ENCODE data around the gene SELP. TPM values are rescaled to one million over a fixed set of nuclear protein-coding genes. Genes with fewer than 3 reads are reported as not detected.

Gene SELP
- total RNA-seq, 1 experiment from 2014 or later = 0.17 TPM

DNA sequence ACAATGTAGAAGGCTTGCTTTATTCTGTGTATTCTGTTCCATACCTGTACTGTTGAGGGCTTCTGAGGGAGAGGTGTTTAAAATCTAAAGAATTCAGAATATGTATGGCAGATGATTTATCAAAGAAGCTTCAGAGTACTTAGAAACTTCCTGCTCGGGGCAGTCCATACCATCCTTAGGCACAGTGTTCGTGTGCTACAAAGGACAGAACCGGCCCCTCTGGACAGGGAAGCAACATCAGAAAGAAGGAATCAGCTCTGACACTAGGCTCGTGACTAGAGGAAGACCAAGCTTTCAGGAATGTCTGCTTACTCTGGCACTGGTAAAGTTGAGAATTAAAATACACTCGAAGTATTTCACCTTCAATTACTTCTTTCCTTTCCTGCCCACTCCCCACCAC lies 14.1 kb downstream of the SELP start (continued):
- TF ChIP-seq, protein P1, sequence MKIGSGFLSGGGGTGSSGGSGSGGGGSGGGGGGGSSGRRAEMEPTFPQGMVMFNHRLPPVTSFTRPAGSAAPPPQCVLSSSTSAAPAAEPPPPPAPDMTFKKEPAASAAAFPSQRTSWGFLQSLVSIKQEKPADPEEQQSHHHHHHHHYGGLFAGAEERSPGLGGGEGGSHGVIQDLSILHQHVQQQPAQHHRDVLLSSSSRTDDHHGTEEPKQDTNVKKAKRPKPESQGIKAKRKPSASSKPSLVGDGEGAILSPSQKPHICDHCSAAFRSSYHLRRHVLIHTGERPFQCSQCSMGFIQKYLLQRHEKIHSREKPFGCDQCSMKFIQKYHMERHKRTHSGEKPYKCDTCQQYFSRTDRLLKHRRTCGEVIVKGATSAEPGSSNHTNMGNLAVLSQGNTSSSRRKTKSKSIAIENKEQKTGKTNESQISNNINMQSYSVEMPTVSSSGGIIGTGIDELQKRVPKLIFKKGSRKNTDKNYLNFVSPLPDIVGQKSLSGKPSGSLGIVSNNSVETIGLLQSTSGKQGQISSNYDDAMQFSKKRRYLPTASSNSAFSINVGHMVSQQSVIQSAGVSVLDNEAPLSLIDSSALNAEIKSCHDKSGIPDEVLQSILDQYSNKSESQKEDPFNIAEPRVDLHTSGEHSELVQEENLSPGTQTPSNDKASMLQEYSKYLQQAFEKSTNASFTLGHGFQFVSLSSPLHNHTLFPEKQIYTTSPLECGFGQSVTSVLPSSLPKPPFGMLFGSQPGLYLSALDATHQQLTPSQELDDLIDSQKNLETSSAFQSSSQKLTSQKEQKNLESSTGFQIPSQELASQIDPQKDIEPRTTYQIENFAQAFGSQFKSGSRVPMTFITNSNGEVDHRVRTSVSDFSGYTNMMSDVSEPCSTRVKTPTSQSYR (CRISPR knock-in tag; IDR thresholded peaks at IDR 0.05) = no peak
- TF ChIP-seq, protein P2, sequence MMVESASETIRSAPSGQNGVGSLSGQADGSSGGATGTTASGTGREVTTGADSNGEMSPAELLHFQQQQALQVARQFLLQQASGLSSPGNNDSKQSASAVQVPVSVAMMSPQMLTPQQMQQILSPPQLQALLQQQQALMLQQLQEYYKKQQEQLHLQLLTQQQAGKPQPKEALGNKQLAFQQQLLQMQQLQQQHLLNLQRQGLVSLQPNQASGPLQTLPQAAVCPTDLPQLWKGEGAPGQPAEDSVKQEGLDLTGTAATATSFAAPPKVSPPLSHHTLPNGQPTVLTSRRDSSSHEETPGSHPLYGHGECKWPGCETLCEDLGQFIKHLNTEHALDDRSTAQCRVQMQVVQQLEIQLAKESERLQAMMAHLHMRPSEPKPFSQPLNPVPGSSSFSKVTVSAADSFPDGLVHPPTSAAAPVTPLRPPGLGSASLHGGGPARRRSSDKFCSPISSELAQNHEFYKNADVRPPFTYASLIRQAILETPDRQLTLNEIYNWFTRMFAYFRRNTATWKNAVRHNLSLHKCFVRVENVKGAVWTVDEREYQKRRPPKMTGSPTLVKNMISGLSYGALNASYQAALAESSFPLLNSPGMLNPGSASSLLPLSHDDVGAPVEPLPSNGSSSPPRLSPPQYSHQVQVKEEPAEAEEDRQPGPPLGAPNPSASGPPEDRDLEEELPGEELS (CRISPR knock-in tag; IDR thresholded peaks at IDR 0.05) = no peak

DNA sequence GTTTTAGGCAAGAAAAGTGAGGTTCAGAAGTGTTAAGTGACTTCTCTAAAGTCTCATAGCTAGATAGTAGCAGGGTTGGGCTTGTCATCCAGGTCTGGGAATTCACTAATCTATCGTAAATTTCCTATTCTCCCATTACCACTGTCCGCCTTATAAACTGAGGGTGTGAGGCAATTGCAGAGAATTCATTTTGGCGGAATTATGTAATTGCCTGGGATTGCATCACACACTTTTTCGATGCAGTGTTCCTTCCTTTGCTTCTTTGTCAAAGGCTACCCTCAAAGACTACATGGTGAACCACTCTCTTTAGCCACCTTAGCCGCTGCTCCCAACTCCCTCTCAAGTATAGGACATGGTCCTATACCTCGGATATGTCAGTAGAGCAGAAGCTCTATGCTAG lies 19.1 kb downstream of the SELP start:
- ChIA-PET POLR2A (no interaction called here), CTCF (interaction anchor here (2.8 kb wide), 1 partner anchor 101 kb away, joined by 10 read pairs; no protein-coding TSS in a partner anchor)
- ATAC-seq (no peak), DNase-seq (ENCODE audit: low spot score) (no peak)
- no peak overlapping the region for H3K27ac Mint-ChIP-seq
- H3K4me3 Mint-ChIP-seq = no peak overlapping the region
- H3K4me1 Mint-ChIP-seq = no peaks in the 10 kb centered on the region
- H3K9me3 Mint-ChIP-seq = no peaks in the 10 kb centered on the region
- TF ChIP-seq PRRX2 (CRISPR knock-in tag; IDR thresholded peaks at IDR 0.05) = no peak
- no peak for TF ChIP-seq SP1 (CRISPR knock-in tag; conservative IDR thresholded peaks at IDR 0.05)
- TF ChIP-seq NFYB (CRISPR knock-in tag; conservative IDR thresholded peaks at IDR 0.05; ENCODE audit: low read depth) = no peak
- peaks cover 3% of the 10 kb centered on the region; the same call in 1 of the 2 replicates for H3K27me3 Mint-ChIP-seq (ENCODE audit: low read depth)
- H3K36me3 Mint-ChIP-seq = no peaks in the 10 kb centered on the region

DNA sequence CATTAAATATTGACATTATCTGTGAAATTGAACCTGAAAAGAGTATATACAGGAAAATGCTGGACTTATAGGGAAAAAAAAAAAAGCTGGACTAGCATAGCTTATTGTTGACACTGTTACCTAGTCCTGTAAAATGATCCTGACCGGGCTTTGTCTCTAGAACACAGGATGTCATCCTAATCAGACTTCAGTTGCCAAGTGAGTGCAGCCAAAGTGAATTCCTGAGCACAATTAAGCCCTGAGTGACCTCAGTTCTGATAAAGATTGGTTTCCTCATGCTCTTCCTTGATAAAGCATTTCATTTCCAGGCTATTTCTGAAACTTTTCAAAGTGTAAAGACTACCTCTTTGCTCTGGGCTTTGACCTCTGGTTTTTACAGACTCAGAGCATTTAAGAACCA lies 19.8 kb downstream of the SELP start:
- ATAC-seq (no peak), DNase-seq (ENCODE audit: low spot score) (no peak)
- POLR2A ChIA-PET = no interaction called here
- CTCF ChIA-PET = interaction anchor here (1.6 kb wide), 1 partner anchor 102 kb away, joined by 6 read pairs; no protein-coding TSS in a partner anchor
- Mint-ChIP-seq H3K27me3 (ENCODE audit: low read depth) (peaks cover 3% of the 10 kb centered on the region; the same call in 1 of the 2 replicates), H3K36me3 (no peaks in the 10 kb centered on the region), H3K9me3 (no peaks in the 10 kb centered on the region), H3K4me1 (no peaks in the 10 kb centered on the region), H3K27ac (no peak overlapping the region), H3K4me3 (no peak overlapping the region)
- no peak for TF ChIP-seq RORB (CRISPR knock-in tag; IDR thresholded peaks at IDR 0.05)

DNA sequence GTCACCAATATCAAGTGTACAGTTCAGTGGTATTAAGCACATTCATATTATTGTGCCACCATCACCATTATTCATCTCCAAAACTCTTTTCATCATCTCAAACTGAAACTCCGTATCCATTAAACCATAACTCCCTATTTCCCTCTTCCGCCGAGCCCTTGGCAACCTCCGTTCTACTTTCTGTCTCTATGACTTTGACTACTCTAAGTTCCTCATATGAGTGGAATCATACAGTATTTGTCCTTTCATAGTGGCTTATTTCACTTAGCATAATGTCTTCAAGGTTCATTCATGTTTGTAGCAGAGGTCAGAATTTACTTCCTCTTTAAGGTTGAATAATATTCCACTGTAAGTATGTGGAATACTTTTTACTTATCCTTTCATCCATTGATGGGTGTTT lies 21.7 kb downstream of the SELP start:
- H3K9me3 Mint-ChIP-seq = no peaks in the 10 kb centered on the region
- H3K27me3 Mint-ChIP-seq (ENCODE audit: low read depth) = peaks cover 4% of the 10 kb centered on the region
- no peak overlapping the region for H3K27ac Mint-ChIP-seq
- H3K4me3 Mint-ChIP-seq = no peak overlapping the region
- no peaks in the 10 kb centered on the region for H3K4me1 Mint-ChIP-seq
- H3K36me3 Mint-ChIP-seq = no peaks in the 10 kb centered on the region
- ATAC-seq (no peak), DNase-seq (ENCODE audit: low spot score) (no peak)
- CTCF ChIA-PET = no interaction called here
- POLR2A ChIA-PET = no interaction called here
- TF ChIP-seq, protein P3, sequence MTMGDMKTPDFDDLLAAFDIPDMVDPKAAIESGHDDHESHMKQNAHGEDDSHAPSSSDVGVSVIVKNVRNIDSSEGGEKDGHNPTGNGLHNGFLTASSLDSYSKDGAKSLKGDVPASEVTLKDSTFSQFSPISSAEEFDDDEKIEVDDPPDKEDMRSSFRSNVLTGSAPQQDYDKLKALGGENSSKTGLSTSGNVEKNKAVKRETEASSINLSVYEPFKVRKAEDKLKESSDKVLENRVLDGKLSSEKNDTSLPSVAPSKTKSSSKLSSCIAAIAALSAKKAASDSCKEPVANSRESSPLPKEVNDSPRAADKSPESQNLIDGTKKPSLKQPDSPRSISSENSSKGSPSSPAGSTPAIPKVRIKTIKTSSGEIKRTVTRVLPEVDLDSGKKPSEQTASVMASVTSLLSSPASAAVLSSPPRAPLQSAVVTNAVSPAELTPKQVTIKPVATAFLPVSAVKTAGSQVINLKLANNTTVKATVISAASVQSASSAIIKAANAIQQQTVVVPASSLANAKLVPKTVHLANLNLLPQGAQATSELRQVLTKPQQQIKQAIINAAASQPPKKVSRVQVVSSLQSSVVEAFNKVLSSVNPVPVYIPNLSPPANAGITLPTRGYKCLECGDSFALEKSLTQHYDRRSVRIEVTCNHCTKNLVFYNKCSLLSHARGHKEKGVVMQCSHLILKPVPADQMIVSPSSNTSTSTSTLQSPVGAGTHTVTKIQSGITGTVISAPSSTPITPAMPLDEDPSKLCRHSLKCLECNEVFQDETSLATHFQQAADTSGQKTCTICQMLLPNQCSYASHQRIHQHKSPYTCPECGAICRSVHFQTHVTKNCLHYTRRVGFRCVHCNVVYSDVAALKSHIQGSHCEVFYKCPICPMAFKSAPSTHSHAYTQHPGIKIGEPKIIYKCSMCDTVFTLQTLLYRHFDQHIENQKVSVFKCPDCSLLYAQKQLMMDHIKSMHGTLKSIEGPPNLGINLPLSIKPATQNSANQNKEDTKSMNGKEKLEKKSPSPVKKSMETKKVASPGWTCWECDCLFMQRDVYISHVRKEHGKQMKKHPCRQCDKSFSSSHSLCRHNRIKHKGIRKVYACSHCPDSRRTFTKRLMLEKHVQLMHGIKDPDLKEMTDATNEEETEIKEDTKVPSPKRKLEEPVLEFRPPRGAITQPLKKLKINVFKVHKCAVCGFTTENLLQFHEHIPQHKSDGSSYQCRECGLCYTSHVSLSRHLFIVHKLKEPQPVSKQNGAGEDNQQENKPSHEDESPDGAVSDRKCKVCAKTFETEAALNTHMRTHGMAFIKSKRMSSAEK (CRISPR knock-in tag; IDR thresholded peaks at IDR 0.05; ENCODE audit: borderline replicate concordance) = no peak
- no peak for TF ChIP-seq IRF2 (CRISPR knock-in tag; IDR thresholded peaks at IDR 0.05; ENCODE audit: borderline replicate concordance, low read depth)
- TF ChIP-seq, protein P1 (CRISPR knock-in tag; IDR thresholded peaks at IDR 0.05) = no peak
- TF ChIP-seq ESRRA (CRISPR knock-in tag; IDR thresholded peaks at IDR 0.05; ENCODE audit: borderline replicate concordance) = no peak
- no peak for TF ChIP-seq NFATC4 (CRISPR knock-in tag; IDR thresholded peaks at IDR 0.05)
- no peak for TF ChIP-seq ZNF317 (CRISPR knock-in tag; IDR thresholded peaks at IDR 0.05; ENCODE audit: borderline replicate concordance, low read depth)
- TF ChIP-seq, protein P4, sequence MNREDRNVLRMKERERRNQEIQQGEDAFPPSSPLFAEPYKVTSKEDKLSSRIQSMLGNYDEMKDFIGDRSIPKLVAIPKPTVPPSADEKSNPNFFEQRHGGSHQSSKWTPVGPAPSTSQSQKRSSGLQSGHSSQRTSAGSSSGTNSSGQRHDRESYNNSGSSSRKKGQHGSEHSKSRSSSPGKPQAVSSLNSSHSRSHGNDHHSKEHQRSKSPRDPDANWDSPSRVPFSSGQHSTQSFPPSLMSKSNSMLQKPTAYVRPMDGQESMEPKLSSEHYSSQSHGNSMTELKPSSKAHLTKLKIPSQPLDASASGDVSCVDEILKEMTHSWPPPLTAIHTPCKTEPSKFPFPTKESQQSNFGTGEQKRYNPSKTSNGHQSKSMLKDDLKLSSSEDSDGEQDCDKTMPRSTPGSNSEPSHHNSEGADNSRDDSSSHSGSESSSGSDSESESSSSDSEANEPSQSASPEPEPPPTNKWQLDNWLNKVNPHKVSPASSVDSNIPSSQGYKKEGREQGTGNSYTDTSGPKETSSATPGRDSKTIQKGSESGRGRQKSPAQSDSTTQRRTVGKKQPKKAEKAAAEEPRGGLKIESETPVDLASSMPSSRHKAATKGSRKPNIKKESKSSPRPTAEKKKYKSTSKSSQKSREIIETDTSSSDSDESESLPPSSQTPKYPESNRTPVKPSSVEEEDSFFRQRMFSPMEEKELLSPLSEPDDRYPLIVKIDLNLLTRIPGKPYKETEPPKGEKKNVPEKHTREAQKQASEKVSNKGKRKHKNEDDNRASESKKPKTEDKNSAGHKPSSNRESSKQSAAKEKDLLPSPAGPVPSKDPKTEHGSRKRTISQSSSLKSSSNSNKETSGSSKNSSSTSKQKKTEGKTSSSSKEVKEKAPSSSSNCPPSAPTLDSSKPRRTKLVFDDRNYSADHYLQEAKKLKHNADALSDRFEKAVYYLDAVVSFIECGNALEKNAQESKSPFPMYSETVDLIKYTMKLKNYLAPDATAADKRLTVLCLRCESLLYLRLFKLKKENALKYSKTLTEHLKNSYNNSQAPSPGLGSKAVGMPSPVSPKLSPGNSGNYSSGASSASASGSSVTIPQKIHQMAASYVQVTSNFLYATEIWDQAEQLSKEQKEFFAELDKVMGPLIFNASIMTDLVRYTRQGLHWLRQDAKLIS (CRISPR knock-in tag; IDR thresholded peaks at IDR 0.05; ENCODE audit: borderline replicate concordance) = no peak
- TF ChIP-seq FOXP1 (CRISPR knock-in tag; IDR thresholded peaks at IDR 0.05; ENCODE audit: borderline replicate concordance) = no peak
- no peak for TF ChIP-seq ZNF416 (CRISPR knock-in tag; IDR thresholded peaks at IDR 0.05)
